Subcutaneous abdominal adipose tissue (tissue), 5 donors: ENCODE results near the gene PNPLA1.

Experiments
- H3K27ac ChIP-seq: one replicate; pipeline ENCODE4 v1.7.0; 2013; ENCODE audit warnings: low read depth, mild to moderate bottlenecking, inconsistent platforms, low read length, moderate library complexity
- H3K27me3 ChIP-seq, 5 donors: one replicate each; pipeline ENCODE4 v1.7.0; 2013; ENCODE audit warnings: low read length in 5 of 5, inconsistent platforms in 1 of 5; ENCODE audit not compliant: control insufficient read depth in 5 of 5, insufficient read depth in 4 of 5
- H3K36me3 ChIP-seq, 5 donors: one replicate each; pipeline ENCODE4 v1.7.0; 2013; ENCODE audit warnings: low read length in 5 of 5; ENCODE audit not compliant: control insufficient read depth in 5 of 5, insufficient read depth in 5 of 5
- H3K4me1 ChIP-seq, 5 donors: one replicate each; pipeline ENCODE4 v1.7.0; 2013; ENCODE audit warnings: low read length in 5 of 5, mild to moderate bottlenecking in 3 of 5, moderate library complexity in 1 of 5; ENCODE audit not compliant: control insufficient read depth in 5 of 5, insufficient read depth in 5 of 5
- H3K4me3 ChIP-seq, 5 donors: one replicate each; pipeline ENCODE4 v1.7.0; 2013; ENCODE audit warnings: low read length in 5 of 5, low read depth in 1 of 5
- H3K9ac ChIP-seq, 5 donors: one replicate each; pipeline ENCODE4 v1.7.0; 2013; ENCODE audit warnings: low read length in 5 of 5, mild to moderate bottlenecking in 4 of 5, moderate library complexity in 3 of 5
- H3K9me3 ChIP-seq, 5 donors: one replicate each; pipeline ENCODE4 v1.7.0; 2013; ENCODE audit warnings: low read length in 5 of 5; ENCODE audit not compliant: control insufficient read depth in 5 of 5
- donor health status: healthy.
- donor health status: healthy.
- donor health status: healthy.
- donor health status: healthy.
- donor health status: healthy.

Gene PNPLA1

GRCh38 chr6:36323062-36323461 lies 53.2 kb downstream of the PNPLA1 start:
- H3K9me3 ChIP-seq: no peaks in the 10 kb centered on the region
- no peak overlapping the region for H3K9ac ChIP-seq
- peaks cover 0 to 33% (median 13%) of the 10 kb centered on the region in 5 donors for H3K27me3 ChIP-seq
- H3K36me3 ChIP-seq: no peaks in the 10 kb centered on the region
- no peaks in the 10 kb centered on the region for H3K4me1 ChIP-seq
- no peak overlapping the region for H3K27ac ChIP-seq
- no peak overlapping the region for H3K4me3 ChIP-seq

DNA sequence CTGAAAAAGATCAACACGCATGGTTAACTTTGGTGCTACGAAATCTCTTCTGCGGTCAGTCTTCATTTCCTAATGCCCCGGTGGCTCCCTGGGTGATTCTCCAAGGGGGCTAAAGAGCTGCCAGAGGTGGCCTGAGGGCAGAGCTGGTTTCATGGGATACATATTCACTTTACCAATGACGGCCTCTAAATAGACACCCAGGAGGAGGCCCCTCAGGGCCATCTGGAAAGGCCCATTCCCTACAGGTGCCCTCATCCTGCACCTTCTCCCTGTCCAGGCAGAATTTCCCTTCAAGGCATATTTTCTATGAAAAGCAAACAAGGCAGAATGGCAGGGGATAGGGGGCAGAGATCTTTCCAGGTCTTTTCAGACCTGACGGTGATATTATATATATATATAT lies 54.3 kb downstream of the PNPLA1 start:
- H3K9me3 ChIP-seq: no peaks in the 10 kb centered on the region
- H3K36me3 ChIP-seq: no peaks in the 10 kb centered on the region
- no peaks in the 10 kb centered on the region for H3K4me1 ChIP-seq
- peaks cover 5 to 33% (median 13%) of the 10 kb centered on the region in 5 donors for H3K27me3 ChIP-seq
- H3K4me3 ChIP-seq: no peak overlapping the region
- H3K27ac ChIP-seq: no peak overlapping the region
- no peak overlapping the region for H3K9ac ChIP-seq

DNA sequence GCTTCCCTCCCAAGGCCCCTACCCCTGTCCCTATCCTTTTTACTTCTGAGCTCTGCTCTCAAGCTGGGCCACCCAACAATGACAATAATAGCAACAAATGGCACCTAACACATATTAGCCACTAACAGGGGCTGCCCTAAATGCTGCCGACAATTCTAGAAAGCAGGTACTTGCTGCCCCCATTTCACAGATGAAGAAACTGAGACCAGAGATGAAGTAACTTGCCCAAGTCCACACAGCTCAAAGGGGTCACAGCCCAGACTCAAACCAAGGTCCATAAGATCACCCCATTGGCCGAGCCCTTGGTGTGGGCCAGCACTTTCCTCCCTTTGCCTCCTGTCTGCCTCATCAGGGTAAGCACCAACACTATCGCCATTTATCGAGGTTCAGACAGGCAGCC lies 54.9 kb downstream of the PNPLA1 start:
- Histone ChIP-seq H3K4me3 (no peak overlapping the region), H3K36me3 (no peaks in the 10 kb centered on the region), H3K4me1 (no peaks in the 10 kb centered on the region), H3K27me3 (peaks cover 5 to 31% (median 13%) of the 10 kb centered on the region in 5 donors), H3K9me3 (no peaks in the 10 kb centered on the region), H3K27ac (no peak overlapping the region), H3K9ac (no peak overlapping the region)

- Histone ChIP-seq H3K9me3 (no peaks in the 10 kb centered on the region), H3K27ac (no peak overlapping the region), H3K9ac (no peak overlapping the region), H3K36me3 (no peaks in the 10 kb centered on the region), H3K27me3 (peaks cover 5 to 37% (median 17%) of the 10 kb centered on the region in 5 donors), H3K4me1 (no peaks in the 10 kb centered on the region), H3K4me3 (no peak overlapping the region)
These were observed 56.6 kb downstream of the PNPLA1 start for GRCh38 chr6:36326356-36326995.

DNA sequence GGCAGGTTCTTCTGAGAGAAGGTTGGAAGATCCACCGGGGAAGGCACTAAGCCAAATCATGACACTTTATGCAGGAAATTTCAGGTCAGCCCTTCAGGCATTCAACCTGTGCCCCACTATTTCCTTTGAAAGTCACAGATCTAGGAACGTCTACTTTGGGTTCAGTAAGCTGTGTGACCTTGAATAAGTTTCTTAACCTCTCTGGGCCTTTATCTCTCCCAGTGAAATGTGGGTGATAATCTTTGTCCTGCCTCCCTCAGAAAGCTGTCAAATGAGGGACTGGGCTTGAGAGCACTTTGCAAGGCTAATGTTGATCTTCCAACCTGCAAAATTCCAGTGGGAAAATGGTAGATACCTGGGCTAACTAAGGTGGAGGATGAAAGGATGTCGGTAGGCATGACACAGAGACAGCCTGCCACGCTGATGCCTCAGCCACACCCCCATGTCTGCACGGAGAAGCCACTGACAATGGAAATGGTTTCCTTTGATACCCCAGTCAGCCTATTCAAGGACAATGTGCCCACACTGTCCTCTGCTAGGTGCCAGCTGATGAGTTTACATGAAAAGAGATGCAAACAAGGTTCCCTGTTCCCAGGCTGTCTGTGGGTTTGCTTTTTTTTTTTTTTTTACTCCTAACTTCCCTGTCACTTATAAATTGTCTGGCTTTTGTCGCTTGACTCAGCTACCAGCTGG lies 57.5 kb downstream of the PNPLA1 start:
- no peak overlapping the region for H3K27ac ChIP-seq
- H3K4me1 ChIP-seq: no peaks in the 10 kb centered on the region
- no peaks in the 10 kb centered on the region for H3K36me3 ChIP-seq
- no peak overlapping the region for H3K9ac ChIP-seq
- peaks cover 5 to 42% (median 22%) of the 10 kb centered on the region in 5 donors for H3K27me3 ChIP-seq
- no peaks in the 10 kb centered on the region for H3K9me3 ChIP-seq
- H3K4me3 ChIP-seq: no peak overlapping the region

GRCh38 chr6:36327919-36328236 lies 58.0 kb downstream of the PNPLA1 start:
- no peak overlapping the region for H3K27ac ChIP-seq
- no peak overlapping the region for H3K9ac ChIP-seq
- peaks cover 7 to 43% (median 24%) of the 10 kb centered on the region in 5 donors for H3K27me3 ChIP-seq

DNA sequence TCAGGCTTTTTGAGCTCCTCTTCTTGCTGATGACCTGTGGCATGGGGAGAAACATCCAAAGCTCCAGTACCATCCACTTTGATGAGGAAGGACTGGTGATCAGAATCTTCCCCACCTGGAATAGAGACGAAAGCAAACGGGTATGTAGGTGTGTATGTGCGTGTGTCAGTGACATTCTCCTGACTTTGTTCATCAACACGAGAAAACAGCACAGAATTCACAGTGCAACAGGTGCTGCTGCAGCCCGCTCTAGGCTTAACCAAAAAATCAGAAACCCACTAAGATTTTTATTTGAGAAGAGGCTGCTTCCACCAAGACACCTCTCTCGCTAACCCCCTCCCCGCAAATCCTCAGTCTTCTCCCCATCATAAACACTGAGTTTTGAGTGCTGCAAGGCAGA lies 58.7 kb downstream of the PNPLA1 start:
- no peaks in the 10 kb centered on the region for H3K9me3 ChIP-seq
- H3K9ac ChIP-seq: no peak overlapping the region
- H3K27ac ChIP-seq: no peak overlapping the region

More at GRCh38 chr6:36327919-36328236, 58.0 kb downstream of the PNPLA1 start:
- no peaks in the 10 kb centered on the region for H3K9me3 ChIP-seq
- no peaks in the 10 kb centered on the region for H3K36me3 ChIP-seq
- no peak overlapping the region for H3K4me3 ChIP-seq
- H3K4me1 ChIP-seq: no peaks in the 10 kb centered on the region

DNA sequence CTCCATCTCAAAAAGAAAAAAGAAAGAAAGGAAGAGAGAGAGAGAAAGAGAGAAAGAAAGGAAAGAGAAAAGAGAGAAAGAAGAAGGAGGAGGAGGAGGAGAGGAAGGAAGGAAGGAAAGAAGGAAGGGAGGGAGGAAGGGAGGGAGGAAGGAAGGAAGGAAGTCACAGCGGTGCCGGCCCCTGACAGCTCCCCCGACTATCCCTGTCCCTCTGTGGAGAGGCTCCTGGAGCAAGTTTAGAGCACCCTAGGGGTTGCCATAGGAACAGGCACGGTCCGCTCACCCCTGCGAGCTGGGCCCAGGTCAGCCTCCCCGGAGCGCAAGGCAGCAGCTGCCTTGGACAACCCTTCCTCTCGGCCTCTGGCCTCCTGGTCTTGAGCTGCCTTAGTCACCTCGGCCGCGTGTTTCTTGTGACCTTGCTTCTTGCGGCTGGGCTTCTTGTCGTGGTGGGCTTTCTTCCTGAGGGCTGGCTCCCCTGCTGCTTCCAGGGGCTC lies 60.0 kb downstream of the PNPLA1 start:
- H3K9me3 ChIP-seq: no peaks in the 10 kb centered on the region
- H3K36me3 ChIP-seq: no peaks in the 10 kb centered on the region
- H3K4me1 ChIP-seq: peaks cover 0 to 7% (median 6%) of the 10 kb centered on the region in 5 donors
- no peak overlapping the region for H3K4me3 ChIP-seq
- H3K27ac ChIP-seq: no peak overlapping the region
- no peak overlapping the region for H3K9ac ChIP-seq
- peaks cover 18 to 55% (median 41%) of the 10 kb centered on the region in 5 donors for H3K27me3 ChIP-seq

More for the DNA sequence above, 58.7 kb downstream of the PNPLA1 start:
- Histone ChIP-seq H3K4me3 (no peak overlapping the region), H3K4me1 (no peaks in the 10 kb centered on the region), H3K36me3 (no peaks in the 10 kb centered on the region), H3K27me3 (peaks cover 13 to 46% (median 31%) of the 10 kb centered on the region in 5 donors)

DNA sequence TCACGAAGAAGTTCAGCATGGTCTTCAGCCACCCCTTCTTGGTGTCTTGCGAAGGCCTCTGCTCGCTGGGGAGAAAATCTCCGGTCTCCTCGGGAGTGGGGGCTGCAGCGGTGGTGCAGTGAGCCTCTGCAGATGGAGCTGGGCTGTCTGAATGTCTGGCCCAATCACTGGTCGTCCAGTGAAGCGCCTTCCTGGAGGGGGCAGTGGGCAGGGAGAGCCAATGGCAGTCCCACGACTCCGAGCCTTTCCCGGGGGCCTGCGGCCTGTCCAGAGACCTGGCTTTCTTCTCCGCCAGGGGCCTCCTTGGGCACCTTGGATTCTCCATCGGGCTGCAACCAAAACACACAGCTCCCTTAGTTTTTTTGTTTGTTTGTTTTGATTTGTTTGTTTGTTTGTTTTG lies 60.5 kb downstream of the PNPLA1 start:
- Histone ChIP-seq H3K27ac (no peak overlapping the region), H3K9me3 (no peaks in the 10 kb centered on the region), H3K9ac (no peak overlapping the region), H3K4me1 (peaks cover 0 to 7% (median 6%) of the 10 kb centered on the region in 5 donors), H3K27me3 (peaks cover 19 to 59% (median 44%) of the 10 kb centered on the region in 5 donors), H3K4me3 (no peak overlapping the region), H3K36me3 (no peaks in the 10 kb centered on the region)

DNA sequence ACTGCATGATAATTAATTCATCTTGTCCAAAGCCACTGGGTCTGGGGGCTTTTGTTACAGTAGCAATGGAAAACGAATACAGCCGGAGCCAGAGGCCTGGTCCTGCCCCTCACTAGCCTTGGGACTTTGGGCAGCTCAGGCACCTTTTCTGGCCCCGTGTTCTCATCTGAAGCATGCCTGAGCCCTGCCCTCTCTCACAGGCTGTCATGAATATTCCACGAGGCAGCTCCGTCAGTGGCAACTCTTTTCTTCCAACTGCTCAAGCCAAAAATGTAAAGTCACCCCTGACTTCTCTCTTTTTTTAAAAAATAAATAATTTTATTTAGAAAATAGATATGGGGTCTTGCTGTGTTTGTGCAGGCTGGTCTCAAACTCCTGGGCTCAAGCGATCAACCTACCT lies 61.5 kb downstream of the PNPLA1 start:
- Histone ChIP-seq H3K9ac (no peak overlapping the region), H3K9me3 (no peaks in the 10 kb centered on the region), H3K27me3 (peaks cover 24 to 63% (median 53%) of the 10 kb centered on the region in 5 donors), H3K27ac (no peak overlapping the region), H3K4me3 (no peak overlapping the region), H3K4me1 (peaks cover 0 to 7% (median 6%) of the 10 kb centered on the region in 5 donors), H3K36me3 (no peaks in the 10 kb centered on the region)
